Smooth muscle cell (in vitro differentiated cells): Measurements from ENCODE around the gene CD46. TPM values are rescaled to one million over a fixed set of nuclear protein-coding genes. Genes with fewer than 3 reads are reported as not detected.
"Not testable (repeated sequence)": the region's sequence is repeated elsewhere in the genome, so short reads cannot be mapped to it uniquely, and the experiment has no call there.

Source experiments
- DNase-seq: peaks from one replicate; lab custom pipeline; 2025; ENCODE audit not compliant: unreplicated experiment; lab: John Stamatoyannopoulos, UW
- H2AFZ ChIP-seq: fragments of 200-600 bp; sonication (generic); 2 replicates; pipeline ENCODE4 v1.6.0; 2016; ENCODE audit warnings: antibody characterized with exemption, low read depth, mild to moderate bottlenecking
- H3F3A ChIP-seq: fragments of 200-600 bp; sonication (generic); 2 replicates; pipeline ENCODE4 v1.6.0; 2017; ENCODE audit warnings: antibody characterized with exemption, low read depth
- H3K27ac ChIP-seq: fragments of 200-600 bp; sonication (generic); 2 replicates; pipeline ENCODE4 v1.5.1; 2016; ENCODE audit warnings: low read depth, mild to moderate bottlenecking
- H3K27me3 ChIP-seq: fragments of 200-600 bp; sonication (generic); 2 replicates; pipeline ENCODE4 v1.6.1; 2016; ENCODE audit warnings: low read depth, mild to moderate bottlenecking
- H3K36me3 ChIP-seq: fragments of 200-600 bp; sonication (generic); 2 replicates; pipeline ENCODE4 v1.5.1; 2016; ENCODE audit warnings: low read depth
- H3K4me1 ChIP-seq: fragments of 200-600 bp; sonication (generic); 2 replicates; pipeline ENCODE4 v1.5.1; 2016; ENCODE audit warnings: low read depth
- H3K4me2 ChIP-seq: fragments of 200-600 bp; sonication (generic); 2 replicates; pipeline ENCODE4 v1.6.0; 2016; ENCODE audit warnings: mild to moderate bottlenecking
- H3K4me3 ChIP-seq: fragments of 200-600 bp; sonication (generic); 2 replicates; pipeline ENCODE4 v1.5.1; 2016; ENCODE audit warnings: mild to moderate bottlenecking
- H3K79me2 ChIP-seq: fragments of 200-600 bp; sonication (generic); 2 replicates; pipeline ENCODE4 v1.6.0; 2016; ENCODE audit warnings: low read depth, mild to moderate bottlenecking
- H3K9ac ChIP-seq: fragments of 200-600 bp; sonication (generic); 2 replicates; pipeline ENCODE4 v1.6.0; 2016; ENCODE audit warnings: low read depth
- H3K9me3 ChIP-seq: fragments of 200-600 bp; sonication (generic); replicated peaks from 2 replicates; pipeline ENCODE4 v1.5.1; 2016; ENCODE audit warnings: low read depth
- H4K20me1 ChIP-seq: fragments of 200-600 bp; sonication (generic); 2 replicates; pipeline ENCODE4 v1.6.0; 2016; ENCODE audit warnings: low read depth
- CTCF ChIP-seq: fragments of 200-600 bp; sonication (generic); IDR thresholded peaks from 2 replicates; pipeline ENCODE4 v1.5.1; 2017; ENCODE audit warnings: borderline replicate concordance, mild to moderate bottlenecking, antibody characterized with exemption; ENCODE audit not compliant: insufficient read depth, poor library complexity, severe bottlenecking
- WGBS: methylation state at CpG from one replicate; pipeline ENCODE4 v1.1.7; 2016; ENCODE audit warnings: low lambda C conversion rate; 5-methylcytosine and 5-hydroxymethylcytosine counted together
- polyA plus RNA-seq: library from polyadenylated mRNA; unstranded; fragments of >200 nt; fragmentation: Nextera tagmentation; extraction: Ambion mirVana; gene quantifications from 2 replicates; pipeline ENCODE4 v1.2.1, GENCODE V29; 2016
- total RNA-seq: library from RNA; depleted of rRNA; stranded (reverse); fragments of >200 nt; gene quantifications from 2 replicates; pipeline ENCODE4 v1.2.3, GENCODE V29; 2014

Gene CD46
- total and polyA plus RNA-seq, 2 experiments from 2014 or later, result 117 to 234 TPM

GRCh38 chr1:207766569-207766968 is 14.7 kb downstream of the CD46 start:
- no peak overlapping the region for H3K27ac ChIP-seq
- no peak for DNase-seq
- WGBS, result 92% methylated on average over 1 of the region's 1 CpG
- H3K4me2 ChIP-seq, result no peak overlapping the region
- no peak overlapping the region for H3K4me3 ChIP-seq
- peaks cover 13% of the 10 kb centered on the region for H3K79me2 ChIP-seq
- H2AFZ ChIP-seq, result no peak overlapping the region
- no peak overlapping the region for H3K9ac ChIP-seq
- H4K20me1 ChIP-seq, result no peaks in the 10 kb centered on the region
- H3F3A ChIP-seq, result no peaks in the 10 kb centered on the region
- no peaks in the 10 kb centered on the region for H3K4me1 ChIP-seq
- H3K9me3 ChIP-seq, result no peaks in the 10 kb centered on the region
- TF ChIP-seq CTCF, result no peak
- H3K27me3 ChIP-seq, result no peaks in the 10 kb centered on the region
- H3K36me3 ChIP-seq, result peaks cover 17% of the 10 kb centered on the region

GRCh38 chr1:207770514-207770913 is 18.7 kb downstream of the CD46 start:
- H3K27ac ChIP-seq, H3K36me3 ChIP-seq, H2AFZ ChIP-seq, H3F3A ChIP-seq, H3K4me1 ChIP-seq, H3K4me3 ChIP-seq, H3K4me2 ChIP-seq, DNase-seq, H3K9ac ChIP-seq, H3K27me3 ChIP-seq, H3K9me3 ChIP-seq: not testable (repeated sequence)
- 100% methylated on average over 3 of the region's 4 CpGs for WGBS
- Histone ChIP-seq H3K79me2 (peaks cover 20% of the 10 kb centered on the region), H4K20me1 (peaks cover 24% of the 10 kb centered on the region)

- not testable (repeated sequence) for H2AFZ ChIP-seq, H3K9me3 ChIP-seq, H3K4me1 ChIP-seq, H3K27me3 ChIP-seq, H3K4me2 ChIP-seq, H3F3A ChIP-seq, H3K9ac ChIP-seq, H3K27ac ChIP-seq, DNase-seq, H3K4me3 ChIP-seq, H3K36me3 ChIP-seq
- WGBS, result 88% methylated on average over 9 of the region's 9 CpGs
- Histone ChIP-seq H3K79me2 (peaks cover 48% of the 10 kb centered on the region), H4K20me1 (peaks cover 57% of the 10 kb centered on the region)
These were observed 24.2 kb downstream of the CD46 start for GRCh38 chr1:207776045-207776444.

- not testable (repeated sequence) for DNase-seq, H3F3A ChIP-seq, H3K27ac ChIP-seq, H3K4me3 ChIP-seq, H3K9me3 ChIP-seq, H3K36me3 ChIP-seq, H2AFZ ChIP-seq, H3K4me2 ChIP-seq, H3K4me1 ChIP-seq, H3K27me3 ChIP-seq, H3K9ac ChIP-seq
- Histone ChIP-seq H4K20me1 (peaks cover 66% of the 10 kb centered on the region), H3K79me2 (peaks cover 52% of the 10 kb centered on the region)
- 98% methylated on average over 7 of the region's 7 CpGs for WGBS
These were observed 25.6 kb downstream of the CD46 start for GRCh38 chr1:207777412-207777811.

- H2AFZ ChIP-seq, result no peak overlapping the region
- no peak for TF ChIP-seq CTCF
- H3K4me2 ChIP-seq, result no peak overlapping the region
- peaks cover 51% of the 10 kb centered on the region for H4K20me1 ChIP-seq
- peaks cover 44% of the 10 kb centered on the region for H3K79me2 ChIP-seq
- H3K27ac ChIP-seq, result no peak overlapping the region
- no peaks in the 10 kb centered on the region for H3K9me3 ChIP-seq
- no peak for DNase-seq
- no peak overlapping the region for H3K4me3 ChIP-seq
- H3K27me3 ChIP-seq, result no peaks in the 10 kb centered on the region
- H3K4me1 ChIP-seq, result no peaks in the 10 kb centered on the region
- no peaks in the 10 kb centered on the region for H3F3A ChIP-seq
- peaks cover 10% of the 10 kb centered on the region for H3K36me3 ChIP-seq
- no peak overlapping the region for H3K9ac ChIP-seq
These were observed 27.2 kb downstream of the CD46 start for GRCh38 chr1:207779008-207779407.
